SU-DHL-6 (cell line): Measurements from ENCODE around the gene KANK3.

ENCODE experiments used
- H2AFZ ChIP-seq: fragments of 200-600 bp; sonication (generic); 2 replicates; pipeline ENCODE4 v1.6.1; 2014; ENCODE audit warnings: low read depth, mild to moderate bottlenecking, moderate library complexity, mixed read lengths, antibody characterized with exemption, low read length; ENCODE audit not compliant: severe bottlenecking
- H3F3A ChIP-seq: fragments of 200-600 bp; shearing (Covaris generic); 2 replicates; pipeline ENCODE4 v1.6.0; 2016; ENCODE audit warnings: antibody characterized with exemption, mild to moderate bottlenecking; ENCODE audit not compliant: insufficient read depth
- H3K27ac ChIP-seq: fragments of 200-600 bp; sonication (generic); 2 replicates; pipeline ENCODE4 v1.5.1; 2016; ENCODE audit warnings: low read depth, mild to moderate bottlenecking, low read length, moderate library complexity, mixed read lengths
- H3K27me3 ChIP-seq: fragments of 200-600 bp; sonication (generic), shearing (Covaris generic); 2 replicates; pipeline ENCODE4 v1.6.0; 2014; ENCODE audit warnings: mild to moderate bottlenecking, low read length
- H3K36me3 ChIP-seq: fragments of 200-600 bp; sonication (generic); 2 replicates; pipeline ENCODE4 v1.6.1; 2014; ENCODE audit warnings: mild to moderate bottlenecking, low read length, mixed read lengths
- H3K4me2 ChIP-seq: fragments of 300-600, 200-600 bp; shearing (Covaris generic), sonication (generic); 2 replicates; pipeline ENCODE4 v1.6.0; 2014; ENCODE audit warnings: low read length, low read depth, mild to moderate bottlenecking; ENCODE audit not compliant: poor library complexity, severe bottlenecking
- H3K4me3 ChIP-seq: fragments of 200-600 bp; sonication (generic); 2 replicates; pipeline ENCODE4 v1.5.1; 2014; ENCODE audit warnings: antibody characterized with exemption, low read length, mild to moderate bottlenecking, mixed read lengths; ENCODE audit not compliant: insufficient read depth, poor library complexity, severe bottlenecking
- H3K79me2 ChIP-seq: fragments of 200-600 bp; sonication (generic); 2 replicates; pipeline ENCODE4 v1.6.1; 2014; ENCODE audit warnings: mild to moderate bottlenecking, low read length, moderate library complexity; ENCODE audit not compliant: insufficient read depth
- H3K9ac ChIP-seq: fragments of 200-600 bp; sonication (generic); 2 replicates; pipeline ENCODE4 v1.7.0; 2014; ENCODE audit warnings: mild to moderate bottlenecking, low read length
- H3K9me2 ChIP-seq: fragments of 200-600 bp; sonication (generic); replicated peaks from 2 replicates; pipeline ENCODE4 v1.6.1; 2014; ENCODE audit warnings: low read length; ENCODE audit not compliant: insufficient read depth
- H3K9me3 ChIP-seq: fragments of 200-600 bp; sonication (generic); 2 replicates; pipeline ENCODE4 v1.6.1; 2014; ENCODE audit warnings: low read length, mixed read lengths; ENCODE audit not compliant: insufficient read depth
- H4K20me1 ChIP-seq: fragments of 200-600 bp; sonication (generic); 2 replicates; pipeline ENCODE4 v1.6.1; 2014; ENCODE audit warnings: low read depth, mild to moderate bottlenecking, antibody characterized with exemption, low read length, moderate library complexity, mixed read lengths
- EZH2phosphoT487 ChIP-seq: fragments of 200-600 bp; sonication (generic), shearing (Covaris generic); conservative IDR thresholded peaks from 2 replicates; pipeline ENCODE4 v1.6.1; 2018; ENCODE audit warnings: mild to moderate bottlenecking, antibody characterized with exemption, low read length, moderate library complexity, mixed read lengths
- TF ChIP-seq, protein P1 (sequence below): fragments of 200-600 bp; sonication (generic); IDR thresholded peaks from one replicate; pipeline ENCODE4 v1.5.1; 2017; ENCODE audit warnings: antibody characterized with exemption, mild to moderate bottlenecking, low read length, moderate library complexity; ENCODE audit not compliant: insufficient read depth, poor library complexity, severe bottlenecking

KANK3 gene

DNA sequence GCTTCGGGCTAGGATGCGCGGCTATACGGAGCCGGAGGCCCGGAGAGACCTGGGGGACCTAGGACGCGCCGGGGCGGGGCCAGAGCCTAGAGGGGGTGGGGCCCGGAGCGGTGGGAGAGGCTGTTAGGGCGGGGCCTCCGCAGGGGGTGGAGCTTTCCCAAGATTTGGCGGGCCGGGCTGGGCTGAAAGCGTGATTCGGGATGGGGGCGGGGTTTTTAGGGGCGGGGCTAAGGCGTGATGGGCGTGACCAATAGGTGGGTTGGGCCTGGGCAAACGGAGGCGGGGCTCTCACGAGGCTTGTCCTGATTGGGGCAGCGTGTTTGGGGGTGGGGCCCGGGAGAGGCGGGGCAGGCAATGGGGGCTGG lies 47.5 kb upstream of the KANK3 start:
- TF ChIP-seq EZH2phosphoT487: no peak
- TF ChIP-seq, protein P1, sequence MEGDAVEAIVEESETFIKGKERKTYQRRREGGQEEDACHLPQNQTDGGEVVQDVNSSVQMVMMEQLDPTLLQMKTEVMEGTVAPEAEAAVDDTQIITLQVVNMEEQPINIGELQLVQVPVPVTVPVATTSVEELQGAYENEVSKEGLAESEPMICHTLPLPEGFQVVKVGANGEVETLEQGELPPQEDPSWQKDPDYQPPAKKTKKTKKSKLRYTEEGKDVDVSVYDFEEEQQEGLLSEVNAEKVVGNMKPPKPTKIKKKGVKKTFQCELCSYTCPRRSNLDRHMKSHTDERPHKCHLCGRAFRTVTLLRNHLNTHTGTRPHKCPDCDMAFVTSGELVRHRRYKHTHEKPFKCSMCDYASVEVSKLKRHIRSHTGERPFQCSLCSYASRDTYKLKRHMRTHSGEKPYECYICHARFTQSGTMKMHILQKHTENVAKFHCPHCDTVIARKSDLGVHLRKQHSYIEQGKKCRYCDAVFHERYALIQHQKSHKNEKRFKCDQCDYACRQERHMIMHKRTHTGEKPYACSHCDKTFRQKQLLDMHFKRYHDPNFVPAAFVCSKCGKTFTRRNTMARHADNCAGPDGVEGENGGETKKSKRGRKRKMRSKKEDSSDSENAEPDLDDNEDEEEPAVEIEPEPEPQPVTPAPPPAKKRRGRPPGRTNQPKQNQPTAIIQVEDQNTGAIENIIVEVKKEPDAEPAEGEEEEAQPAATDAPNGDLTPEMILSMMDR: no peak
- H3K36me3 ChIP-seq: no peaks in the 10 kb centered on the region
- 0 out of 2 replicates have a peak, but pooled peaks cover 7% of the 10 kb centered on the region for H3F3A ChIP-seq
- H3K9me3 ChIP-seq: peaks cover 4% of the 10 kb centered on the region; the same call in 1 of the 2 replicates
- peak overlapping the region; percentile 96 for H3K4me3 ChIP-seq
- H3K79me2 ChIP-seq: peaks cover 45% of the 10 kb centered on the region
- no peaks in the 10 kb centered on the region for H3K27me3 ChIP-seq
- H3K4me2 ChIP-seq: peak overlapping the region; percentile 70
- H3K9me2 ChIP-seq: no peaks in the 10 kb centered on the region
- H3K27ac ChIP-seq: peak overlapping the region; percentile 90
- H4K20me1 ChIP-seq: peaks cover 2% of the 10 kb centered on the region; the same call in 1 of the 2 replicates
- H2AFZ ChIP-seq: peak overlapping the region; percentile 42
- peak overlapping the region; percentile 94 for H3K9ac ChIP-seq

DNA sequence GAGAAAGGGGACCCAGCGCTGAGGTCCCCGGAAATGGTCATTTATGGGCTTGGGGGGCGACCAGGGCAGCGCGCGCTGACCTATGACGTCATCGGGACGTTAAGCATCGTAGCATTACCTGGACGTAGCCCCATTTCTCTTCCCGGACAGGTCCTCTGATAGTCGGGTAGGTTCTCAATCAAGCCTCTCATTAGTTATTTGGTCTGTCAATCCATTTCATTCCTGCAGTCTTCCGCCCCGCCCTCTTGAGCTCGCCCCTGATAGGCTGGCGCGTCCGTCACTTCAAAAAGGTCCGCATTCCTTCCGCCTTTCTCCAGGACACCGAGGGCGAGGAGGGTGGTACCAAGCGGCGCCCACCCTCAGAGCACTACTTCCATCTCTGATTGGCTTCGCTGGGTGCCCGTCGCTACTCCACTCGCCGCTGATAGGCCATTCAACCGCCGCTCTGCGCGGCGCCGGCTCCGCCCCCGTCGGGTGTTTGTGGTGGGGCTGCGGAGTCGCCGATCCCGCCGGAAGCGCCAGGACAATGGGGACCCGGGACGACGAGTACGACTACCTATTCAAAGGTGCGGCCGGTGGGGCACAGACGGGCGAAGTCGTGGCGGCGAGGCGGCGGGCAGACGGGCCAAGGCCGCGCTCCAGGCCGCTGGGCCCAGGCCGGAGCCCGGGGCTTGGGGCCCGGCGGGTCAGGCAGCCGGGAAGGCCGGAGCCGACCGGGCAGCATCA lies 47.0 kb upstream of the KANK3 start, which contains the start of gene RAB11B:
RAB11B (plus strand) TSS at position 470 of the 726 bp plus-strand sequence; CDS start at position 527, 57 bp downstream.
- Histone ChIP-seq H4K20me1 (peaks cover 2% of the 10 kb centered on the region; the same call in 1 of the 2 replicates), H3K9me2 (no peaks in the 10 kb centered on the region), H3K36me3 (no peaks in the 10 kb centered on the region), H2AFZ (peak within 1 kb of the TSS; percentile 88), H3K79me2 (peaks cover 40% of the 10 kb centered on the region), H3K4me2 (peak within 1 kb of the TSS; percentile 70), H3K27ac (peak within 1 kb of the TSS; percentile 90), H3K27me3 (no peaks in the 10 kb centered on the region), H3K9ac (peak within 1 kb of the TSS; percentile 94), H3K9me3 (peaks cover 4% of the 10 kb centered on the region; the same call in 1 of the 2 replicates), H3F3A (0 out of 2 replicates have a peak, but pooled peaks cover 7% of the 10 kb centered on the region), H3K4me3 (peak within 1 kb of the TSS; percentile 96)
- TF ChIP-seq EZH2phosphoT487: no peak
- TF ChIP-seq, protein P1: no peak

DNA sequence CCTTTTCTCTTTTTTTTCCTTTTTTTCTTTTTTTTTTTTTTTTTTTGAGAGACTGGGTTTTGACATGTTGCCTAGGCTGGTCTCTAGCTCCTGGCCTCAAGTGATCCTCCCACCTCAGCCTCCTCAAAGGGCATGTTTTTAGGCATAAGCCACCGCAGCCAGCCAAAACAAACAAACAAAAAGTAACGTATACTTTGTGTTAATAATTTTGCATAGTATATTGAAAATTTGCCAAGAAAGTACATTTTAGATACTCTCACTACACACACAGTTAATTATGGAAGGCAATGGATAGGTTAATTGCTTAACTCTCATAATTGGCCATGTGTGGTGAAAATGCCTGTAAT lies 45.5 kb upstream of the KANK3 start:
- H3K27me3 ChIP-seq: no peaks in the 10 kb centered on the region
- H3F3A ChIP-seq: 0 out of 2 replicates have a peak, but pooled peaks cover 7% of the 10 kb centered on the region
- H3K9me2 ChIP-seq: no peaks in the 10 kb centered on the region
- H2AFZ ChIP-seq: no peak overlapping the region
- peaks cover 4% of the 10 kb centered on the region; the same call in 1 of the 2 replicates for H3K9me3 ChIP-seq
- no peak for TF ChIP-seq EZH2phosphoT487
- TF ChIP-seq, protein P1: no peak
- H3K9ac ChIP-seq: no peak overlapping the region
- no peak overlapping the region for H3K4me3 ChIP-seq
- H4K20me1 ChIP-seq: peaks cover 2% of the 10 kb centered on the region; the same call in 1 of the 2 replicates
- peaks cover 28% of the 10 kb centered on the region for H3K79me2 ChIP-seq
- H3K4me2 ChIP-seq: no peak overlapping the region
- H3K27ac ChIP-seq: no peak overlapping the region
- no peaks in the 10 kb centered on the region for H3K36me3 ChIP-seq
